ENCODE measurements around the gene ST6GAL1.

The ST6GAL1 gene

GRCh38 chr3:187079090-187080022 lies 149.0 kb downstream of the ST6GAL1 start:
- Mint-ChIP-seq H3K27ac (peak overlapping the region; percentile 84), H3K4me3 (no peak overlapping the region), H3K4me1 (ENCODE audit: low read depth) (peaks cover 3% of the 10 kb centered on the region), H3K27me3 (no peaks in the 10 kb centered on the region), H3K9me3 (ENCODE audit: low read depth) (no peaks in the 10 kb centered on the region), H3K36me3 (no peaks in the 10 kb centered on the region)

GRCh38 chr3:187080799-187081450 lies 150.6 kb downstream of the ST6GAL1 start:
- H3K4me1 Mint-ChIP-seq (ENCODE audit: low read depth), result peaks cover 12% of the 10 kb centered on the region
- H3K36me3 Mint-ChIP-seq, result no peaks in the 10 kb centered on the region
- no peaks in the 10 kb centered on the region for H3K9me3 Mint-ChIP-seq (ENCODE audit: low read depth)
- no peak overlapping the region for H3K4me3 Mint-ChIP-seq
- peak overlapping the region; percentile 67 for H3K27ac Mint-ChIP-seq
- H3K27me3 Mint-ChIP-seq, result no peaks in the 10 kb centered on the region

DNA sequence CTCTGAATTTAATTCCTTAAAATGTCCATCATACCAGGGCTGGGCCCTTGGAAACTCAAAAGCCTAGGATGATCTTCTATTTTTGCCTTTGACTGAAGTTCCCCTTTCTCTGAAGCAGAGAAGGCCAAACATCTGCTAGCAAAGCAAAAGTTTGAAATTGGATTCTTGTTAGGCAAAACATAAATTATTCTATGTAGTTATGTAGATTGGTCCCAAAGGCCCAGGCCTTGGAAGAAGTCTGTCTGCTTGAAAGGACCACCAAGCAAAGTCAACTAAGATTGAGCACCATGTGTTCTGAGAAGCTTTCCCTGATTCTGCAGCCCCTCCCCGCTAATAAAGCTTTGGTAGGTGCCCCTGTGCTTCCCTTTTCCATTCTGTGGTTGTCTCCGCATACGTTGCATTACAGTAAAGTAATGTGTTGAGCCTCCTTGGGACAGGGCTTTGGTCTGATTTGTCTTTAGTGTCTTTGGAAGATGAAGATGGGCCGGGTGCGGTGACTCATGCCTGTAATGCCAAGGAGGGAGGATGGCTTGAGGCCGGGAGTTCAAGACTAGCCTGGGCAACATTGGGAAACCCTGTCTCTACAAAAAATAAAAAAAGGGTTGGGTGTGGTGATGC lies 152.5 kb downstream of the ST6GAL1 start:
- peaks cover 12% of the 10 kb centered on the region for H3K4me1 Mint-ChIP-seq (ENCODE audit: low read depth)
- H3K9me3 Mint-ChIP-seq (ENCODE audit: low read depth), result peaks cover 7% of the 10 kb centered on the region
- no peak overlapping the region for H3K27ac Mint-ChIP-seq
- H3K4me3 Mint-ChIP-seq, result no peak overlapping the region
- H3K36me3 Mint-ChIP-seq, result peaks cover 6% of the 10 kb centered on the region
- H3K27me3 Mint-ChIP-seq, result no peaks in the 10 kb centered on the region

GRCh38 chr3:187084126-187084525 lies 153.8 kb downstream of the ST6GAL1 start:
- H3K27me3 Mint-ChIP-seq, result no peaks in the 10 kb centered on the region
- H3K4me1 Mint-ChIP-seq (ENCODE audit: low read depth), result peaks cover 12% of the 10 kb centered on the region
- peaks cover 17% of the 10 kb centered on the region for H3K36me3 Mint-ChIP-seq
- no peak overlapping the region for H3K4me3 Mint-ChIP-seq
- peaks cover 11% of the 10 kb centered on the region for H3K9me3 Mint-ChIP-seq (ENCODE audit: low read depth)
- no peak overlapping the region for H3K27ac Mint-ChIP-seq

DNA sequence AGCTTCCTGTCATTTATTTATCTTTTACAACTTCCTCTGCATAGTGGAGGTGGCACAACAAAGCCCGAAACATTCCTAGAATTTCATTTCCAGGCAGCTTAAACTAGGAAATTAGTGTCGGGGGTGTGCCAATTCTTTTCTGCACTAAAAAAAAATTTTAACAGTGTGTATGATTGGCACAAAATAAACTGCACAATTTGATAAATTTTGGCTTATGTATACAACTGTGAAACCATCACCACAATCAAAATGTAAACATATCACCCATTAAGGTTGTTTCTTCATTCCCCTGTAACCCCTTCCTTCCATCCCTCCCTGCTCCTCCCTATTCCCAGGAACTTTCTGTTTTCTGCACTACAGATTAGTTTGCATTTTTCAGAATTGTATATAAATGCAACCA lies 154.3 kb downstream of the ST6GAL1 start:
- peaks cover 17% of the 10 kb centered on the region for H3K36me3 Mint-ChIP-seq
- no peak overlapping the region for H3K4me3 Mint-ChIP-seq
- H3K9me3 Mint-ChIP-seq (ENCODE audit: low read depth), result peaks cover 14% of the 10 kb centered on the region
- H3K4me1 Mint-ChIP-seq (ENCODE audit: low read depth), result peaks cover 12% of the 10 kb centered on the region
- no peaks in the 10 kb centered on the region for H3K27me3 Mint-ChIP-seq
- H3K27ac Mint-ChIP-seq, result no peak overlapping the region

GRCh38 chr3:187085021-187085666 lies 154.8 kb downstream of the ST6GAL1 start:
- Mint-ChIP-seq H3K4me3 (no peak overlapping the region), H3K27ac (no peak overlapping the region), H3K36me3 (peaks cover 19% of the 10 kb centered on the region), H3K4me1 (ENCODE audit: low read depth) (peaks cover 12% of the 10 kb centered on the region), H3K27me3 (no peaks in the 10 kb centered on the region), H3K9me3 (ENCODE audit: low read depth) (peaks cover 17% of the 10 kb centered on the region)

DNA sequence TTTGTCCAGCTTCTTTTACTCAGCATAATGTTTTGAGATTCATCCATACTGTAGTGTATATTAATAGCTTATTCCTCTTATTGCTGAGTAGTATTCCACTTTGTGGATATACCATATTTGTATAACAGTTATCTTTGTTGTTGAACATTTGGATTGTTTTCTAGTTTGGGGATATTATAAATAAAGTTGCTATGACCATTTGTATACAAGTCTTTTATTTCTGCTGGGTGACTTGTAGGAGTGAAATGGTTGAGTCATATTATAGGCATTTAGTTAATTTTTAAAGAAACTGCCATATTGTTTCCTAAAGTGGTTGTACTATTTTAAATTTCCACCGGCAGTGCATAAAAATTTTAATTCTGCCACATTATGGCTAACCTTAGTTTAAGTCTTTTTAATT lies 155.6 kb downstream of the ST6GAL1 start:
- Mint-ChIP-seq H3K4me3 (no peak overlapping the region), H3K4me1 (ENCODE audit: low read depth) (peaks cover 11% of the 10 kb centered on the region), H3K27me3 (no peaks in the 10 kb centered on the region), H3K9me3 (ENCODE audit: low read depth) (peaks cover 17% of the 10 kb centered on the region), H3K36me3 (peaks cover 21% of the 10 kb centered on the region), H3K27ac (no peak overlapping the region)

- Mint-ChIP-seq H3K9me3 (ENCODE audit: low read depth) (peaks cover 17% of the 10 kb centered on the region), H3K27me3 (no peaks in the 10 kb centered on the region), H3K27ac (no peak overlapping the region), H3K36me3 (peaks cover 23% of the 10 kb centered on the region), H3K4me1 (ENCODE audit: low read depth) (peaks cover 10% of the 10 kb centered on the region), H3K4me3 (no peak overlapping the region)
Measured at GRCh38 chr3:187086831-187087230, 156.5 kb downstream of the ST6GAL1 start.

DNA sequence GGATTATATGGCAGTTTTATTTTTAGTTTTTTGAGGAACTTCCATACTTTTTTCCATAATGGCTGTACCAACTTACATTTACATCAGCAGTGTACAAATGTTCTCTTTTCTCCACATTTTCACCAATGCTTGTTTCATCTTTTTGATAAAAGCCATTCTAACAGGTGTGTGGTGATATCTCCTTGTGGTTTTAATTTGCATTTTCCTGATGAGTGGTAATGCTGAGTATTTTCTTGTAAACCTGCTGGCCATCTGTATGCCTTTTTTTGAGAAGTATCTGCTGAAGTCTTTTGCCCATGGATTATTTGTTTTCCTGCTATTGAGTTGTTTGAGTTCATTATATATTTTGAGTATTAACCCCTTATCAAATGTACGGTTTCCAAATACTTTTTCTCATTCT lies 158.4 kb downstream of the ST6GAL1 start:
- Mint-ChIP-seq H3K4me1 (ENCODE audit: low read depth) (peaks cover 10% of the 10 kb centered on the region), H3K36me3 (peaks cover 26% of the 10 kb centered on the region), H3K9me3 (ENCODE audit: low read depth) (peaks cover 17% of the 10 kb centered on the region), H3K4me3 (no peak overlapping the region), H3K27me3 (no peaks in the 10 kb centered on the region), H3K27ac (no peak overlapping the region)

DNA sequence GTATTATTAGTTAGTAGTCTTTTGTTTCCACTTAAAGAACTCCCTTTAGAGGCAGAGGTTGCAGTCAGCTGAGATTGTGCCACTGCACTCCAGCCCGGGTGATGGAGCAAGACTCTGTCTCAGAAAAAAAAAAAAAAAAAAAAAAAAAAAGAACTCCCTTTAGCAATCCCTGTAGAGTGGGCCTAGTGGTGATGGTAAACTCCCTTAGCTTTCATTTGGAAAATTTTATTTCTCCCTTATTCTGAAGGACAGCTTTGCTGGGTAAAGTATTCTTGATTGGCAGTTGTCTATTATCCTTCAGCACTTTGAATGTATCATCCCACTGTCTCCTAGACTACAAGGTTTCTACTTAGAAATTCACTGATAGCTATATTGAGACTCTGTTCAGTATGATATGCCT lies 163.0 kb downstream of the ST6GAL1 start:
- H3K4me1 Mint-ChIP-seq (ENCODE audit: low read depth), result no peaks in the 10 kb centered on the region
- no peak overlapping the region for H3K27ac Mint-ChIP-seq
- no peak overlapping the region for H3K4me3 Mint-ChIP-seq
- no peaks in the 10 kb centered on the region for H3K27me3 Mint-ChIP-seq
- peaks cover 10% of the 10 kb centered on the region for H3K9me3 Mint-ChIP-seq (ENCODE audit: low read depth)
- peaks cover 19% of the 10 kb centered on the region for H3K36me3 Mint-ChIP-seq

- H3K27me3 Mint-ChIP-seq, result no peaks in the 10 kb centered on the region
- peaks cover 3% of the 10 kb centered on the region for H3K36me3 Mint-ChIP-seq
- H3K4me1 Mint-ChIP-seq (ENCODE audit: low read depth), result peaks cover 16% of the 10 kb centered on the region
- peaks cover 8% of the 10 kb centered on the region for H3K9me3 Mint-ChIP-seq (ENCODE audit: low read depth)
- no peak overlapping the region for H3K4me3 Mint-ChIP-seq
- no peak overlapping the region for H3K27ac Mint-ChIP-seq
Measured at GRCh38 chr3:187098923-187099512, 168.7 kb downstream of the ST6GAL1 start.

- peaks cover 16% of the 10 kb centered on the region for H3K4me1 Mint-ChIP-seq (ENCODE audit: low read depth)
Measured at GRCh38 chr3:187101184-187102072, 171.1 kb downstream of the ST6GAL1 start.

GRCh38 chr3:187102073-187102634 lies 171.8 kb downstream of the ST6GAL1 start:
- H3K36me3 Mint-ChIP-seq, result no peaks in the 10 kb centered on the region
- H3K27me3 Mint-ChIP-seq, result no peaks in the 10 kb centered on the region
- H3K27ac Mint-ChIP-seq, result peak overlapping the region; percentile 56
- peaks cover 8% of the 10 kb centered on the region for H3K9me3 Mint-ChIP-seq (ENCODE audit: low read depth)
- H3K4me3 Mint-ChIP-seq, result peak overlapping the region; percentile 68
- H3K4me1 Mint-ChIP-seq (ENCODE audit: low read depth), result peaks cover 16% of the 10 kb centered on the region

More at GRCh38 chr3:187101184-187102072, 171.1 kb downstream of the ST6GAL1 start:
- H3K27me3 Mint-ChIP-seq, result no peaks in the 10 kb centered on the region
- H3K9me3 Mint-ChIP-seq (ENCODE audit: low read depth), result peaks cover 8% of the 10 kb centered on the region
- peak overlapping the region; percentile 68 for H3K4me3 Mint-ChIP-seq
- H3K36me3 Mint-ChIP-seq, result no peaks in the 10 kb centered on the region
- peak overlapping the region; percentile 56 for H3K27ac Mint-ChIP-seq
